ENCODE data around the gene C17orf78.
"Not testable (repeated sequence)": the region's sequence is repeated elsewhere in the genome, so short reads cannot be mapped to it uniquely, and the experiment has no call there.

DNA sequence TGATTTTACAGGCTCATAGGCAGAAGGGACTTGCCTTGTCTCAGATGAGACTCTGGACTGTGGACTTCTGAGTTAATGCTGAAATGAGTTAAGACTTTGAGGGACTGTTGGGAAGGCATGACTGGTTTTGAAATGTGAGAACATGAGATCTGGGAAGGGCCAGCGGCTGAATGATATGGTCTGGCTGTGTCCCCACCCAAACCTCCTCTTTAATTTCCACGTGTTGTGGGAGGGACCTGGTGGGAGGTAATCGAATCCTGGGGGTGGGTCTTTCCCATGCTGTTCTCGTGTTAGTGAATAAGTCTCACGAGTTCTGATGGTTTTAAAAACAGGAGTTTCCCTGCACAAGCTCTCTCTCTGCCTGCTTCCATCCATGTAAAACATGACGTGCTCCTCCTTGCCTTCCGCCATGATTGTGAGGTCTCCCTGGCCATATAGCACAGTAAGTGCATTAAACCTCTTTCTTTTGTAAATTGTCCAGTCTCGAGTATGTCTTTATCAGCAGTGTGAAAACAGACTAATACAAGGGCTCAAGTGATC lies 28.9 kb upstream of the C17orf78 start:
- TF ChIP-seq POLR2AphosphoS5, POLR2A (IDR thresholded peaks at IDR 0.05): not testable (repeated sequence)
- TF ChIP-seq, protein P1, sequence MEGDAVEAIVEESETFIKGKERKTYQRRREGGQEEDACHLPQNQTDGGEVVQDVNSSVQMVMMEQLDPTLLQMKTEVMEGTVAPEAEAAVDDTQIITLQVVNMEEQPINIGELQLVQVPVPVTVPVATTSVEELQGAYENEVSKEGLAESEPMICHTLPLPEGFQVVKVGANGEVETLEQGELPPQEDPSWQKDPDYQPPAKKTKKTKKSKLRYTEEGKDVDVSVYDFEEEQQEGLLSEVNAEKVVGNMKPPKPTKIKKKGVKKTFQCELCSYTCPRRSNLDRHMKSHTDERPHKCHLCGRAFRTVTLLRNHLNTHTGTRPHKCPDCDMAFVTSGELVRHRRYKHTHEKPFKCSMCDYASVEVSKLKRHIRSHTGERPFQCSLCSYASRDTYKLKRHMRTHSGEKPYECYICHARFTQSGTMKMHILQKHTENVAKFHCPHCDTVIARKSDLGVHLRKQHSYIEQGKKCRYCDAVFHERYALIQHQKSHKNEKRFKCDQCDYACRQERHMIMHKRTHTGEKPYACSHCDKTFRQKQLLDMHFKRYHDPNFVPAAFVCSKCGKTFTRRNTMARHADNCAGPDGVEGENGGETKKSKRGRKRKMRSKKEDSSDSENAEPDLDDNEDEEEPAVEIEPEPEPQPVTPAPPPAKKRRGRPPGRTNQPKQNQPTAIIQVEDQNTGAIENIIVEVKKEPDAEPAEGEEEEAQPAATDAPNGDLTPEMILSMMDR (IDR thresholded peaks at IDR 0.05): not testable (repeated sequence)

All from breast epithelium (tissue), 3 donors.